Left ventricle myocardium superior (tissue), 1 donor: ENCODE measurements around the gene AFF3. TPM values are rescaled to one million over a fixed set of nuclear protein-coding genes. Genes with fewer than 3 reads are reported as not detected.
A peak's percentile ranks its signal among the peaks of the same experiment; 100 is the strongest.
"Not testable (repeated sequence)": the region's sequence is repeated elsewhere in the genome, so short reads cannot be mapped to it uniquely, and the experiment has no call there.

ENCODE experiments used
- ATAC-seq: fragments of 200-7000 bp; cut with Tn5 transposase; one replicate; pipeline ENCODE4 v1.9.1; 2020; ENCODE audit warnings: mild to moderate bottlenecking, moderate library complexity
- DNase-seq: peaks from one replicate; pipeline ENCODE4 v3.0.0-alpha.2; 2020
- intact Hi-C: fragments of 100-400 bp; cut with micrococcal nuclease; formaldehyde crosslinking; loops from one replicate; pipeline ENCODE4 v1.11.0; 2022
- total RNA-seq: library from RNA; stranded (reverse); fragmentation: NEBNext Ultra II Directional; extraction: Animal tissue kit (Norgen Biotek cat#: 25700); gene quantifications from one replicate; pipeline ENCODE4 v1.2.1, GENCODE V29; 2021
- donor health status: DM: no; HTN: yes; CAD: no; lungs with severe emphysema.

The AFF3 gene
- total RNA-seq, 1 donor from 2014 or later = 10.0 TPM

DNA sequence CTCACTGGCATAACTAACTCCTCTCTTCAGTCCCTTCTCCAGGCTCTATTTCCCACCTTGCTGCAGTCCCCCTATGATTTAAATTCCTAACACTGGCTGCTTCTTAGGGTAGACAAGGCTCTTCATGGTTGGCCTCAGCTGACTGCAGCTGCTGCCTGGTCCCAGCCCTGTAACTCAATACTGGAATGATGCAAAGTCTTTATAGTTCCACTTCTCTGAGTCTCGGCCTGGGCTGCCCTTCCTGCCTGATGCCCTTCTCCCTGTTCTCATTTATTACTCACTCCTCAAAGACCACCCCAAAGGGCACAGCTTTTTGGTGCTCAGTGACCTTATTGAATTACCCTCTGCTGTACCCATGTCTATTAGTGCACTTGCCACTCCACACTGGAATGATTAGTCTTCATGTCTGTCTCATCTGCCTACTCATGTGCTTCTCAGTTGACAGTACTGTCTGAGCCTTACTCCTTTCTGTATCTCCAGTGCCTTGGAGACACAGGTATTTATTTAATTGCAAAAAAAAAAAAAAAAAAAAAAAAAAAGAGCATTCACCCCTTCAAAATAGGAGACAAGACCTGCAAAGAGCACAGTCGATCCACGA is 453.1 kb downstream of the AFF3 start:
- no peak for ATAC-seq
- no peak for DNase-seq
- intact Hi-C loops = no loop called here

DNA sequence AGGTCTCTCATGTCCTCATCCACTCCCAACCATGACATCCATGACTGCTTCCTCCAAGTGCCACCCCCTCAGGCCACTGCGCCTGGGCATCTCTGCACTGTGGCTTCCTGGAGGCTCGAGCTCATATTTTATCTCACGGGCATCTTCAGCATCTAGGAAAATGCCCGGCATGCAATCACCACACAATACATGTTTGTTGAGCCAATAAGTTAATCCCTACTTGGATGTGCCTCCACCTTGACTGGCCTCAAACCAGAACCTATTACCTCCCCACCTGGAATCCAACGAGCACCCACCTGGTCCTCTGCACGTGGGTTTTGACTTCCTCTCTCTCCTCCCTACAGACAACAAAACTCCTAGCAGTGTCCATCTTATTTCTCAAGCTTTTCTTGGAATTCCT is 453.7 kb downstream of the AFF3 start:
- ATAC-seq (no peak), DNase-seq (no peak)
- intact Hi-C loops = no loop called here

DNA sequence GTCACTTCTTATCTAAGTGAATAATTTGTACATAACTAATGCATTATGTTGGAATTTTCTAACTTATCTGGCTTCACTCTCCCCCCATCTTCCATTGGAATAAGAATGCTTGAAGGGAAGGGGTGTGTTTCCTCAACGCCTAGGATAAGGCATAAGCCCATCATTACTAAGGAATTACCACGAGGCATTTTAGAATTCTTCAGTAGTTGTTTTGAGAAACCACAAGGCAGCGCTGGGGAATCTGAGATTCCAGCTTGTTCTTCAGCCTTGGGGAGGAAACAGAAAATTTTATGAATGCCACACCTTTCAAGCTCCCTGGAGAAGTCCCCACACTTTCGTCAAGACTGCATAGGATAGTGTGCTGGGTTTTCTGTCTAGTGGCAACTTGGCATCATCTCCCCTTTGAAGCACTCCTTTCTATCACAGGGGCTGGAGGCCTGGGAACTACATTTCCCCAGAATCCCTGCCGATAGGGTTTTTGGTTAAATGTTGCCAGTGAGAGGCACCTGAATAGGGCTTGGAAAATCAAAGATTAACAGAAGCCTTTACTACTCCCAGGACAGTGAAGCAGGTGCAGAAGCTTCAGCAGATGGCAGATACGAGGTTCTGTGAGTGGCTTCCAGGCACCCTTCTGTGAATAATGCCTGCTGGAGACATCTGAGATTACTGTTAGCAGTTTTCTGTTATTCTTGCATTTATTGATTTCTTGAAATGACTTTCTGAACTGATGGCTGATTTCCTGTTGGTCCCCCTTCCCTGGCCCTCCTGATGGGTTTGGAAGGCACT is 459.9 kb downstream of the AFF3 start:
- DNase-seq = no peak
- no peak for ATAC-seq
- intact Hi-C loops = no loop called here

DNA sequence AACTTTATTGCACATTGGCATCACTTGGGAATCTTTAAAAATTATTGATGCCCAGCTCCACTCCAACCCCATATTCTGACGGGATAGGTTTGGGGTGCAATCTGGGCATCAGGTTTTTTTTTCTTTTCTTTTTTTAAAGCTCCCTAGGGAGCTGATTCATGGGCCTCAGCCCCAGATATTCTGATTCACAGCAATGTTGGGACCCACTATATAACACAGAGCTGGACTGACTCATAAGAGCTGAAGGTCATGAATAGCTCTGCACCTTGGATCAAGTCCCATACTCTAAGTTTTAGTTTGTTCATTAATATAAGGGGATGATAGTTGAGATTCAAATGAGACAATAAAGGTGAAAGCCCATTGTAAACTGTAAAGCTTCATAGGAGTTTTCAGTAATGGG is 461.4 kb downstream of the AFF3 start:
- DNase-seq (no peak), ATAC-seq (peak; percentile 46)
- intact Hi-C loops = no loop called here

- peak; percentile 67 for ATAC-seq
- intact Hi-C loops = no loop called here
- DNase-seq = no peak
These were observed 462.9 kb downstream of the AFF3 start for GRCh38 chr2:99679518-99679917.

DNA sequence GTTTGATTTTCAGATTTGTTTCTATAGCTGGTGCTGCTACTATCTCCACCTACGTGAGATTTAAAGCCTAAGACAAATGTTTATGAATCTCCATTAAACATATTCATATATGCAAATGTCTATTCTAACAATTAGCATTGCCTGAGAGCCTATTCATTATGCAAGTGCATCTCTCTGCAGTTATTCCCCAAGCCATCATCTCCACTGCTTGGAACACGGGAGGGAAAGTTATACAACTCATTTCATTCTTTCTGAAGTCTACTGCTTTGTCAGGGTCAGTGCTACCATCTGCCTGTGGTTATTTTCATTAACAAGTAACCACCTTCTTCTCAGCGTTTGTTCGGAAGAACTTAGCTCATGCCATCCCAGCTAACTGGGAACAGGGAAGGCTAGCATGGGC is 463.8 kb downstream of the AFF3 start:
- ATAC-seq = no peak
- no peak for DNase-seq
- intact Hi-C loops = no loop called here

DNA sequence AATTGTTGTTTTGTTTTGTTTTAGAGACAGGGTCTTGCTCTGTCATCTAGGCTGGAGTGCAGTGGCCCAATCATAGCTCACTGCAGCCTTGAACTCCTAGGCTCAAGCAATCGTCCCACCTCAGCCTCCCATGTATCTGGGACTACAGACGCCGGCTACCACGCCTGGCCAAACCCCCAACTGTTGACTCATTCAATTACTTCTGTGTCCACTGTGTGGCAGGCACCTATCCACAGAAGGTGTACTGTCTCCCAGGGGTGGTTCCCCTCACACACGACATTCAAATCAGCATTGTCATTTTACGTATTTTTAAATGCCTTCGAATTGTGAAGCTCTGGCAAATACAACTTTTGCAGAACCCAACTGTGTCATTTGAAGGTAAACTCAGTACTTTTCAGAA is 464.6 kb downstream of the AFF3 start:
- no peak for DNase-seq
- intact Hi-C loops = no loop called here
- no peak for ATAC-seq

DNA sequence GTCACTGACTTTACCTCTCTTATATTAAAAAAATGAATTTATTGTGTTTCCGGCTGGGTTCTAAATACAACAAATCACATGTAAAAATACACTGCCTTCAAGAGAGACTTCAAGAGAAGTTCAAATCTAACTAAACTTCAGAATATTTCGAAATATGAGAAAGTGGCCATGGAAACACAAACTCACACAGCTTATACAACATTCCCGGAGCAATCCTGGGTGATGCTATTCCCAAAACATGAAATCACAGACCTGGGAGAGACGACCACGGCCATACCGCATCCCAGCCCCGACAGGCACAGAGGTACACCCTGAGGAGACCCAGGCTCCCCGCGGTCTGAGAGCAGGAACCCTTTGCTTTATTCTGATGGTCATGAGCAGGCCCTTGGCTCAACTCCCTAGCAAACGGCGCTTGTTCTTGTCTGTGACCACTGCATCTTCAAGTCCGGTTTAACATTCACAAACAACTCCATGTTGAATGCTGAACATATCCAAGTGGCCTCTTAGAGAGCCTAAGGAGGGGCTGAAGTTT is 467.2 kb downstream of the AFF3 start:
- ATAC-seq (no peak), DNase-seq (no peak)
- intact Hi-C loops = no loop called here

DNA sequence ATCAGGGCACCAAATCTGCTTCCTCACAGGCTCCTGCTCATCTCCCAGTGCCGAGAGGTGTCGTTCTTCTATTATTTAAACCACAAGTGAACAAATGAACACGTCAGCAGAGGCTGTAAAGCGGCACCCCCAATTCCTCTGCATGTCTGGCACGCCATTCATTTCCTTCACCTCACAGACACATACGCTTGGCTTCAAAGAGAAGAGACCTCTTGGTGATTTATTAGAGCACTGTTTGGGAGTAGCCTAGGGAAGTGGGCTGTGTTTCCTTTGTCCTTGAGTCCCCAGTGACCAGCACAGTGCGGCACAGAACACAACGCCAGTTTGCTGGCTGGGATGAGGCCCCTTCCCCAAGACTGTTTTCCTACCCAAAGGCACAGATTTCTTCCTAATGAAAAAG is 468.3 kb downstream of the AFF3 start:
- ATAC-seq (no peak), DNase-seq (no peak)
- intact Hi-C loops = no loop called here

DNA sequence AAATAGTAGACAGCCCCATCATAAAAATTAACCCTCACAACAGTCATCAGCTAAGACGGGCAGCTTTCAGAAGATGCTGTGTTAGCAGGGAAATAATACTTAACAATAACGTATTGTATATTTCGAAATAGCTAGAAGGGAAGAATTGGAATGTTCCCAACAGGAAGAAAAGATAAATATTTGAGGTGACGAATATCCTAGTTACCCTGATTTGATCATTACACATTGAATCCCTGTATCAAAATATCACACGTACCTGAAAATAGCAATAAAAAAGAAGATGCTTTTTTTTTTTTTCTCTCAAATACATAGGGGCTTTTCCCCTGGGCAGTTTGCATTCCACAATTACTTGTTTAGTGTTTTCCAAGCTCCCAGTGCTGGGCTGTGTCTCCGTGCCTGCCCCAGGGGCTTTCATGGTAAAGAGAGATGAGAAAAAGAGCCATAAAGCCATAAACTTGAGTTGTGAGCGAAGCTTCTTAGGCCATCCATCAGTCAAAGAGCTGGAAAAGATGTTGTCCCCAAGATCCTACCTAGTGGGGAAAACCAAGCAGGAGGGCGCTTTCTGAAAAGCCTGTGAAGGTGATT is 469.5 kb downstream of the AFF3 start:
- intact Hi-C loops = no loop called here
- no peak for DNase-seq
- ATAC-seq = no peak

DNA sequence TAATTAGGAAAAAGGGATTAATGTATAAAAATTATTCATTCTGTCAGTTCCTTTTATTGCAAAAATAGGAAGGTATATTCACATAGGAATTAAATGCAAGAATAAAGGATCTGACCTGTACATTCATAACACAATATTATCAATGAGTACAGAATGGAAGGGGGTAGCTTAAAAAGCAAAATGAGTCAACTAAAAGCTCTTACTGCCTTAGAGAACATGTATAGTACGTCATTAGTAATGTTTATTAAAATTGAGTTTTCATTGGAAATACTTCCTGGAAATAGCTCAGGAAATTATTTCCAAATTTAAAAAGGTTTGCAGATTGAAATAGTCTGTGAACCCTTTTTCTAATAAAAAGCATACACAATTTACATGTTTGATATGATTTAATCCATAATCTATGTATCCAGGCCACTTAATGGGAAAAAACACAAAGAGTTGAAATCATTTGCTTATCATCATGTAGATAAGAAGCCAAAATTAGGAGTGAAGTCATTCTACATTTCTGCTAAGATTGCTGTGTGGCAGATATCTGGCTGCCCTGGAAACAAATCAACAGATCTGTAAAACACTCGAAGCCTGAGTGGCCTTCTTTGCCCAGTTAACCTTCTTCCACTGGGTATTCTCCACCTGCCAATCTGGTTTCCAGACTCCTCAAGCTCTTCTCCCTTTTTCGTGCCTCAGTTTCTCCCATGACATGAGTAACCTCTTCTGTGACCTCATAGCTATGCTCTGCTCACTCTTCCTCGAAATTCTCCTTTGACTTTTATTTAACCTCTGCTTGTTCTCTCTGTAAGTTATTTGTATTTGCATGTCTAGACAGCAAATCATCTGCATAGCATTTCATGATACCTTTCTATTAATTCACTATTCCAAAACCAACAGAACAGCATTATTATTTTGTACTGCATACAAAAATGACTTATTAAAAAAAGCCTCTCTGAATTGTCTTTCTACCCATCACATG is 471.3 kb downstream of the AFF3 start:
- DNase-seq (no peak), ATAC-seq (peak; percentile 80)
- intact Hi-C loops = no loop called here

GRCh38 chr2:99666256-99666655 is 476.1 kb downstream of the AFF3 start:
- DNase-seq = no peak
- intact Hi-C loops = no loop called here
- ATAC-seq = no peak

DNA sequence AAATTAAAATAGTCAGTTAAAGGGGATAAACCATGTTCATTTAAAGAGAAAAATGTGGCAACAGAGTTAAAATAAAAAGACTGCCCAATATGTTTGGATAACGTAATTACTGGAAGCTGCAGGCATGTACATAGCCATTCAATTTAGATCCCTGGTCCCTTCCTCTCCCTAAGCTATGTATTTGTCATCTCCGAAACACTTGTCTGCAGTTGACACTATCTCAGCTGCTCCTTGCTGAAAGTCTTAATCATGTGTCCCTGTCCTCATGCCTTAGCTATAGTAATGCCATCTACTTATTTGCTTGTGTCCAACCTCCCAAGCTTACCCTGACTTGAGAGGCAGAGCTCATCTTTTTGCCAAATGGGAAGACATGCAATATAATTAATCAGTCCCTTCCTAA is 478.7 kb downstream of the AFF3 start:
- intact Hi-C loops = no loop called here

GRCh38 chr2:99662761-99663341 is 479.5 kb downstream of the AFF3 start:
- DNase-seq = no peak
- intact Hi-C loops = no loop called here
- ATAC-seq = peak; percentile 84

More for the DNA sequence above, 478.7 kb downstream of the AFF3 start:
- DNase-seq (no peak), ATAC-seq (no peak)

GRCh38 chr2:99661761-99662160 is 480.6 kb downstream of the AFF3 start:
- ATAC-seq, intact Hi-C loops, DNase-seq: not testable (repeated sequence)

DNA sequence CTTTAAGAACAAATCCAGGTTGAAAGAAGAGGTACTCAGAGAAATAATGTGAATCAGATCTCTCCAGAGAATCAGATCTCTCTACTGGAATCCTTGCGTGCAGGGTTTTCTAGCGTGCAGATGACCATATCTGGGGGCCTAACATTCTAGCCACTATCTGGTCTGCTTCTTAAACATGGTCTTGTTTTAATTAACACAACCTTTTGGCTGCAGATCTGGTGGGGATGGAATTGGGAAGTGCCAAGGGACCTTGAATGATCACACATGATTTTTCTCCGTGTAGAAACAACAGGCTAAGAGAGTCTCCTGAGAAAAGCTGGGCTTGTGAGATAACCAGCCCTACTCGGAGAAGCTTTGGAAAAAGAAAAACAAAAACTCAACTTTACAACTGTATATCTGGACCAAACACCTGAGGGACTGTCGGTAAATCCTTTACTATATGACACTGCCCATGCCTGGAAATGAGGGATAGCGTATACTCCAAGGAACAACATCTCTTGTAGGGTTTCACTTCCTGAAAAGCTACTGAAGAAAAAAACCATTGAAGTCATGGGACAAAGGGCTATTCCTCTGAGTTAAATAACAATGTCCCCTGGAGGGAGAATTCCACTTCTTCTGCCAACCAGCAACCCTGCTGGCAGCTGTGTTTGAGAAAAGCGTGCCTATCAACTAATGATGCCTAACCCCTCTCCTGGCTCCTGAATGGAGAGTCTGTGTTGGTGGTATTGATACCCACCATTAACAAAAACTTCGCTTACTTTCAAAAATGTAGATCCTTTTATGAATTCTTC is 481.6 kb downstream of the AFF3 start:
- peak; percentile 31 for ATAC-seq
- no peak for DNase-seq
- intact Hi-C loops = no loop called here

GRCh38 chr2:99659874-99660273 is 482.5 kb downstream of the AFF3 start:
- intact Hi-C loops = no loop called here
- DNase-seq = no peak
- ATAC-seq = peak; percentile 58

DNA sequence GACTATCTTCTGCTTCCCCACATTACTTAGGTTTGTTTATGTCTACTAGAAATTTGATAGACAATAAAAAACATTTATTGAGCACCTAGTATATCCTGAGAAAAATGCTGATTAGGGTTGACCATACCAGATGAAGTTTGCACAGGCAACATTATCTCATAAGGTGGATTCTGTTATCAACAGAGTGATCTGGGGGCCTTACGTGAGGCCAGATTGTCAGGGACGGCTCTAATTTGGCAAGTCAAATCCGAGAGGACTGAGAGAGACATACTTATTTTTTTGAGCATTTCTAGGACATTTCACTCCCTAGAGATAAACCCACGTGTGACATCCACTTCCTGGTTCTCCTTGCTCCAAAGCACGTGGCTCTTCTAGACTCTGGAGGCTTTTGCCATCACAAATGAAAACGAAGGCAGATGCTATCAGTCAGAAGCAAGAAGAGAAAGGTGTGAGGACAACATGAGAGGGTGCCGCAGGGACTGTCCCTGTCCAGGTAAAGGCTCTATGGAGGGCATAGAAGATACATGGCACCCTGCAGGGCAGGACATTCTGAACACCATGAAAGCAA is 484.6 kb downstream of the AFF3 start:
- DNase-seq (no peak), ATAC-seq (no peak)
- intact Hi-C loops = no loop called here
